Measurements from ENCODE around the gene PPP2R5A.
A peak's percentile ranks its signal among the peaks of the same experiment; 100 is the strongest.
"Not testable (repeated sequence)": the region's sequence is repeated elsewhere in the genome, so short reads cannot be mapped to it uniquely, and the experiment has no call there.

Gene PPP2R5A

DNA sequence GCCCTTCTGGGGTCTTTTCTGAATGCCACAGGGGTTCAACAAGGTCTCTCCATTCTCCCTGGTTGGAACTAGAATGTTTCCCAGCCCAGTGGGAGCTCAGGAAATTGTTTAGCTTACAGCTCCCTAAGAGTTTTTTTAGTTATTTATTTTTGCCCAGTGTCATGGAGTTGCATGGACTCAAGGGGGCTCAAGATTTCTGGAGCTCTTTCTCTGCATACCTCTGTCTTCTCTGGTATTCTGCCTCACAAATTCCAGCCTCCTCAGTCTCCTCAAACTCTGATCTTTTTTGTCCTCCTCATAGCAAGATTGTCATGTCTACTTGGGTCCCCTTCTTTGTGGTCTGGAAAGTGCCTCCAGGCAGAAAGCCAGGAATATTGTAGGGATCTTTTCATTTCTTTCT, 15.9 kb upstream of the PPP2R5A start:
- DNase-seq: no peak

DNA sequence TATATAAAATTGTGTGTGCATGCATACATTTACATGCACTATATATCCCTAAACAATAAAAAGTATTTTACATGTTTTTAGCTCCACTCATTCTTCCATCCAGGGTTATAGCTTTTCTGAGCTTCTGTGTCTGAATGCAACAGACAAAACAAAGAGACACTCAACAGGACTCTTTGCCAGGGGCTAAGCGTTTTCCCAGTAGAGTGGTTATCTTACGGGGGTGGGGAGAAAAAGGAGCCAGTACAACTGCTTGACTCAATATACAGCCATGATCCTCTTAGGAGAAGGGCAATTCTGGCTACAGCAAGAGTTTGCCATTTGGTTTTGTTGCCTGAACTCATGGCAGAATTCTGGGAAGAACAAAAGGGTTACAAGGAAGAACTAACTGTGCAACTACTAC, 14.6 kb upstream of the PPP2R5A start:
- DNase-seq: no peak

- no peak for DNase-seq
Observed at GRCh38 chr1:212271234-212271633, 14.0 kb upstream of the PPP2R5A start.

GRCh38 chr1:212271823-212272485, 13.3 kb upstream of the PPP2R5A start:
- no peak for DNase-seq

DNA sequence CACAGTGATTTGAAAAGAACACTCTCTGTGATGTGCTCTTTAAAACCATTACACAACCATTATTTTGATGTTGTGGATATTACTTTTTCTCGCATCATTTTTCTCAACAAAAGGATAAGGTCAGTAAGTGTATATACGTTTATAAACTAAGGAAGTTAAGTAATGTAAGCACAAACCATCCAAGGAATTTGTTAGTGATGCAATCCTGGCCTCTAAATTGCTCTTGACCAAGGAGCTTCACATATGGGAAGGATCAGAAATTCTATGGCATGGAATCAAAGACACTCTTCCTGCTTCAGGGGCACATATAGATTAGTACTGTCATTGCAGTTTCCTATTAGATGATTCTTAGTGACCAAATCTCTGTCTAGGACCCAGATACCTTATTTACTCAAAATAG, 3.6 kb upstream of the PPP2R5A start:
- DNase-seq: no peak

- DNase-seq: no peak
Observed at GRCh38 chr1:212283741-212284140, 1.5 kb upstream of the PPP2R5A start.

DNA sequence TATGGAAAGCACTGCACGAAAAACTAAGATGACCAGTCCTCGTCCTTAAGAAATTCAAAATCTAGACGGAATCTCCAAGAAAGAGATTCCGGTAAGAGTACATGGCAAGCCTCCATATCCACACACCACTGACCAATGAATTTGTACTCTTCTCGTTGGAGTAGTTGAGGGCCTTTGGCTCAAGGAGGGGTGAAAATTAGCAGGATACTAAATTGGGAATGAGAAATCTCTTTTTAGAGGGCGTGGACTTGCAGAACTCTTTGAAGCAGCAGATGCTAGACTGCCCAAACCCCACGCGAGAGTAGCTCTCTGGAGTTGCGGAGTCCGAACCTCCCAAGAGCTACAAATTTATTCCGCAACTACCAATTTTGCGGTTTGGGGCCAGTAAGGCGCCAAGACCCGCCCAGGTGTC, 872 bp upstream of the PPP2R5A start:
- no peak for DNase-seq

DNA sequence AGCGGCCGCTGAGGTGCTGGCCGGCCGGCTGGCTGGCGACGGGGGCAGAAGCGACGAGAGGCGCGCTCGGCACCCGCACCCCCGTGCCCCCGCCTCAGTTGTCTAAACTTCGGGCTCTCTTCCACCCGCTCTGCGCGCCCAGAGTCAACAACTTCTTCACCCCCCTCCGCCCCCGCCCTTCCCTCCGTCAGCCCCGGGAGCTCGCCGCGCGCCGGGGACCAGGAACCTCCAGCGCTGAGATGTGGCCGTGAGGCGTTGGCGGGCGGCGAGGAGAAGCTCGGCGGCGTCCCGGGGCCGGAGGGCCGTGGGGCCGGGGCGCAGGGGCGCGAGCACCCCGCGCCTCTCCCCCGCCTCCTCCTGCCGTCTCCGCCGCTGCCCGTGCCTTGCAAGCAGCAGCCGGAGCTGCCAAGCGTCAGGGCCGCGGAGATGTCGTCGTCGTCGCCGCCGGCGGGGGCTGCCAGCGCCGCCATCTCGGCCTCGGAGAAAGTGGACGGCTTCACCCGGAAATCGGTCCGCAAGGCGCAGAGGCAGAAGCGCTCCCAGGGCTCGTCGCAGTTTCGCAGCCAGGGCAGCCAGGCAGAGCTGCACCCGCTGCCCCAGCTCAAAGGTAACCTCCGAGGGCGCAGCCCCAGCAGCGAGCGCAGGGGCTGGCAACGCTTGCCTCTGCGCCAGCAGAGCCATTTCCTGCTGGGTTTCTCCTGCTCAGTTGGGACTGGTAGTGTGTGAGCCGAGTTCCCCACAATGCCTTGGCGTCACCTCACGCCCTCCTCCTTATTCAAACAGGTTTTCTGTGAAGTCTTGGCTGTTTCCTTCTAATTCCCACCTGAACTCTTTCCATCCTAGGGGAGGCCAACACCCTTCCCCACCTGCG, 710 bp downstream of the PPP2R5A start:
- DNase-seq: peak; percentile 72

- no peak for DNase-seq
Observed at GRCh38 chr1:212286556-212287131, 1.4 kb downstream of the PPP2R5A start.

DNA sequence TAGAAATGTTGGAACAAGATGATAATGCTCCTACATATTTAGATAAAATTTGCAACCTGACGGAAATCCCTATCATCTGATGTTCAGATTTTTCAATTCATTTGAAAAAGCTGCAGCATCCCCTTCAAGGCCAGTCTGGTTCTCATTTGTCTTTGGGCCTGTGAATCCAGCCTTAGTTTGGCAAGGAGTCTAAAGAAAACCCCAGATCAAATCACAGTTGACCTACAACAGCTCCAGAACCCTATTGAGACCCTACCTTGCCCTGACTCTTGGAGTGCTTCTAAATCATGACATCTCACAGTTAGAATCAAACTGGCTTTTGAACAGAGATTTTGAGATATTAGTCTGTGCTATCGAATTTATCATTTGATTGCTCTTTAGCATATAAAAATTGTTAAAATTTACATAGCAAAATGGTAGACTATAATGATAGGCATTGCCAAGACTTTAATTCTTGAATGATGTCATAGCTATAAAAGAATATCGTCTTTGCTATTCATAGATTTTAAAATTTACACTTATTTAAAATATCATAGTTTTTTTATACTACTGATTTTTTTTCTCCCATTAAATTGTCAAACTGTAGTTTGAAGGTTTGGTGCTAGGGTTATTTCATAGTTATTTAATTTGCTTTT, 2.2 kb downstream of the PPP2R5A start:
- DNase-seq: no peak

DNA sequence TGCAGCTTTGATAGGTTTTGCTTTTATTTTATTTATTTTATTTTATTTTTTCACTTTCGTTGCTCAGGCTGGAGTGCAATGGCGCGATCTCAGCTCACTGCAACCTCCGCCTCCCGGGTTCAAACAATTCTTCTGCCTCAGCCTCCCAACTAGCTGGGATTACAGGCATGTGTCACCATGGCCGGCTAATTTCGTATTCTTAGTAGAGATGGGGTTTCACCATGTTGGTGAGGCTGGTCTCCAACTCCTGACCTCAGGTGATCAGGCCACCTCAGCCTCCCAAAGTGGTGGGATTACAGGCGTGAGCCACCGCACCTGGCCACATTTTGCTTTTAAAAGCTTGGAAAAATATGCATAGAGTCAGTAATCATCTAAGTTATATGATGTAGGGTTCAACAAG, 2.8 kb downstream of the PPP2R5A start:
- DNase-seq: not testable (repeated sequence)

DNA sequence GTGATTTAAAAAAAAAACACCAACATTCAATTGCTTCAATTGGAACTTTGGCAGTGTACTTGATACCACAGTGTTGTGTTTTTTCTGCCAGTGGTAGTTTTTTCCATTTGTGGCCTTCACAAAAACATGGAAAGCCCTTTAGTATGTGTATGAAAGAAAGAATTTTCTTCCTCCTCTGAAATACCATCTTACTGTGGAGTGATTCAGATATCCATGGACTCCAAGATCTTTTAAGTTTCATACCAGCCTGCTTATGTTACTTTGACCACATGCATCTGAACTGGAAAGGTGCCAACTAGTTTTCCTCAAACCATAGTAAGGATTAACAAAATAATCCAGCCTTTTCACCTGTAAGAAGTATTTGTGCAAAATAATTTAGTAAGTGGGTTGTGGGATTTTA, 3.4 kb downstream of the PPP2R5A start:
- DNase-seq: no peak

DNA sequence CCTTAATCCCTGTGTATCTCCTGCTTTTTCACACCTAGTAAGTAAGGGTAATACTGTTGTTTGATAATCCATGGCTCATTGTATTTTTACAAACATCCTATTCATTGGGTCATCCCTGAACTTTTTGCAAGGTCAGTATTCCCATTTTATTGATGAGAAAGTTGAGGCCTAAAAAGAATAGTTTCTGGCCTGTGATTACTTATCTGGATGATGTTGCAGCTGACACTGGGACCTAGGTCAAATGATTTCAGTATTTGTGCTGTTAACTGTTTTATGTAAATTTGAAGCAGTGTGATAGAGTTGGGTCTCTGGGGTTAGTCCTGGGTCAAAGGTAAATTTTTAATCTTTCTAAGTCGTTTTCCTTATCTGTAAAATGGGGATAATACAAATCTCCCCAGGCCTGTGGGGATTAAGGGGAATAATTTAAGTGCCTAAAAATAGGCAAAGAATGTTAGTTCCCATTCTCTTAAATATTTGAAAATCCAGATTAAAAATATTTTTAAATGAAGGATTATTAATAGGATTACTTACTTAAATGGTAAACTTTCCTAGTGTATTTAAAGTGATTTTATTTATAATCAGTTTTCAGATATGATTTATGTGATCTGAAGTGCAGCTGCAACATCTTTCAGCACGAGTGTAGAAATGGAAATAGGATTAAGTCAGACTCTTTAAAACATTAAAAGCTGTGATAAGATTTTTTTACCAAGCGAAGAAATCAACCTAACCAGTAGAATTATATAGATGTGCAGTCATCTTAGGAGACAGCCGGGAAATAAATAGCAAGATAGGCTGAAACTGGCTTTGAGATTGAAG, 4.3 kb downstream of the PPP2R5A start:
- DNase-seq: no peak

GRCh38 chr1:212290608-212291007, 5.4 kb downstream of the PPP2R5A start:
- no peak for DNase-seq

GRCh38 chr1:212291505-212292134, 6.4 kb downstream of the PPP2R5A start:
- peak; percentile 55 for DNase-seq

DNA sequence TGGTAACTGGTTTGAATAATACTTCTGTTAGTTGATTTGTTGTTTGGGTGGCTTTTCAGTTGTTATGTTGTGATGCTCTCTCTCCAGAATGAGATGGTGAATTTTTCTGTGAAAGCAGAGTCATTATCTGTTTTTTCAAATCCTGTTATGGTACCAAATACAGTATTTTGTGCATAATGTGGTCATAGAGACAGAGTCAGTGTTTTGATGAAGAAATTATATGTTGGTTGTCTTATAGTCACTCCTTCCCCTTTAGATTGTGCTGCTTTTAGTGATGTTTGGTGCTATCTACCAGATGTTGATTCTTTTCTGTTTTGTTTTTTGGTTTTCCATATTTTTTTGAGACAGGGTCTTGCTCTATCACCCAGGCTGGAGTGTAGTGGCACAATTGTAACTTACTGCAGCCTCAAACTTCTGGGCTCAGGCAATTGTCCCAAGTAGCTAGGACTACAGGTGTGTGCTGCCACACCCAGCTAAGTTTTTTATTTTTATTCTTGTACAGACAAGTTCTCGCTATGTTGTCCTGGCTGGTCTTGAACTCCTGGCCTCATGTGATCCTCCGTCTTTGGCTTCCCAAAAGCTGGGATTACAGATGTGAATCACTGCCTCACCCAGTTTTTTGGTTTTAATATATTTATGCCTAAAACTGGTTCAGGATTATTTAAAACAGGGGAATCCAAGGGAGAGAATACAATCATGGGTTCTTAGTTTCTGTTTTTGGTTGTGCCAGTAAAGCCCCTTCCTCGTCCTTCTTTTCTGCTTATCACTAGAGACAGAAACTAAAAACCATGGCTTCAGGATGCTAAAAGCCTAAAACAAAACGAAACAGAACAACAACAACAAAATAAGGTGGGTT, 7.3 kb downstream of the PPP2R5A start:
- DNase-seq: no peak

GRCh38 chr1:212293579-212293978, 8.4 kb downstream of the PPP2R5A start:
- DNase-seq: no peak

GRCh38 chr1:212294983-212295382, 9.8 kb downstream of the PPP2R5A start:
- DNase-seq: no peak

- DNase-seq: no peak
Observed at GRCh38 chr1:212295579-212295978, 10.4 kb downstream of the PPP2R5A start.

DNA sequence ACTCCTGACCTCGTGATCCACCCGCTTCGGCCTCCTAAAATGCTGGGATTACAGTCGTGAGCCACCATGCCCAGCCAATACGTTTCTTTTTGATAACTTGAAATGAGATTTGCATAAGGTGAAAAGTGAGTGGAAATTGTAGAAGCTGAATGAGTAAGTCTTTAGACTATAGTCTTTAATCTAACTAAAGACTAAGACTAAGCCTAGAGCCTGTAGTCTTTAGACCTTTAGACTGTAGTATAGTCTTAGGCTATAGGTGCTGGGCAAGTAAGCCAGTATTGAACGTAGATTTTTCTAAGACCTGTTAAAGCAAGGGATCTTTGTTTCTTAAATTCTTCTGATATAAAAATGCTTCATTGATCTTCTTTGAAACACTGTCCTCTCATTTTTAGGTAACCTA, 12.1 kb downstream of the PPP2R5A start:
- no peak for DNase-seq

- DNase-seq: no peak
Observed at GRCh38 chr1:212301580-212301979, 16.4 kb downstream of the PPP2R5A start.
